SK-N-MC (cell line): ENCODE measurements around the gene TOX2.

Experiments used
- DNase-seq: peaks from one replicate; pipeline ENCODE4 v3.0.0-alpha.2; 2011; ENCODE audit warnings: low read depth, low spot score
- H3K27ac ChIP-seq: fragments of 200-600 bp; sonication (generic); 2 replicates; pipeline ENCODE4 v1.5.1; 2016; ENCODE audit warnings: mixed run types
- H3K36me3 ChIP-seq: fragments of 200-600 bp; sonication (generic); 2 replicates; pipeline ENCODE4 v1.6.1; 2017; ENCODE audit warnings: antibody characterized with exemption, low read length, mixed read lengths; ENCODE audit not compliant: insufficient read depth
- H3K4me3 ChIP-seq: fragments of 200-600 bp; sonication (generic); 2 replicates; pipeline ENCODE4 v1.5.1; 2016
- H3K9ac ChIP-seq: fragments of 200-600 bp; sonication (generic); 2 replicates; pipeline ENCODE4 v1.8.0; 2017; ENCODE audit warnings: mixed run types, mixed read lengths; ENCODE audit not compliant: insufficient read length
- H3K9me3 ChIP-seq: fragments of 200-600 bp; sonication (generic); 2 replicates; pipeline ENCODE4 v1.6.1; 2017; ENCODE audit warnings: low read depth, mild to moderate bottlenecking, antibody characterized with exemption, low read length, moderate library complexity, mixed read lengths
- EZH2 ChIP-seq: fragments of 200-600 bp; sonication (generic); IDR thresholded peaks from one replicate; pipeline ENCODE4 v1.6.1; 2017; ENCODE audit warnings: antibody characterized with exemption
- FOXP2 ChIP-seq: optimal IDR thresholded peaks from 2 replicates; pipeline ENCODE3; 2011; ENCODE audit warnings: mild to moderate bottlenecking, moderate library complexity; ENCODE audit not compliant: insufficient read depth; ENCODE audit errors: extremely low read length, control extremely low read depth
- POLR2AphosphoS5 ChIP-seq: IDR thresholded peaks from 2 replicates; pipeline ENCODE4 v1.6.1; 2012; ENCODE audit warnings: mild to moderate bottlenecking, low read depth, low read length, borderline replicate concordance

The TOX2 gene

DNA sequence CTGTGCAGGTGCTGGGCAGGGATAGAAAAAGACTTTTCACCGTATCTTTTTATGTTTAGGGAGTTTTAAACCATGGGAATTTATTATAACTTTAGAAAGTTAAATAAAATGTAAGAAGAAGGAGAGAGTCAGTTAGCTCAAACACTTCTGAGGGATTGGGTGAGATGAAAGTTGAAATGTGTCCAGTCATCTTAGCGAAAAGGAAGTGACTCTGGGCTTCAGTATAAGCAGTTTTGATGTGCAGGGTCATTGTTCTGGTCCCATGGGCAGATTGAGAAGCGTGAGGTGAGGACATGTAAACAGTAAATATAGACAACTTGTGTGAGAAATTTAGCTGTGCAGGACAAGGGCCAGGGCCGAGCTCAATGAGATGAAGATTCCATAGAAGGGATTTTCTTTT lies 66.9 kb downstream of the TOX2 start:
- H3K4me3 ChIP-seq: no peak overlapping the region
- no peaks in the 10 kb centered on the region for H3K9me3 ChIP-seq
- DNase-seq: no peak
- H3K9ac ChIP-seq: no peak overlapping the region
- no peak overlapping the region for H3K27ac ChIP-seq
- TF ChIP-seq EZH2 (no peak), POLR2AphosphoS5 (no peak), FOXP2 (no peak)
- peaks cover 26% of the 10 kb centered on the region for H3K36me3 ChIP-seq

DNA sequence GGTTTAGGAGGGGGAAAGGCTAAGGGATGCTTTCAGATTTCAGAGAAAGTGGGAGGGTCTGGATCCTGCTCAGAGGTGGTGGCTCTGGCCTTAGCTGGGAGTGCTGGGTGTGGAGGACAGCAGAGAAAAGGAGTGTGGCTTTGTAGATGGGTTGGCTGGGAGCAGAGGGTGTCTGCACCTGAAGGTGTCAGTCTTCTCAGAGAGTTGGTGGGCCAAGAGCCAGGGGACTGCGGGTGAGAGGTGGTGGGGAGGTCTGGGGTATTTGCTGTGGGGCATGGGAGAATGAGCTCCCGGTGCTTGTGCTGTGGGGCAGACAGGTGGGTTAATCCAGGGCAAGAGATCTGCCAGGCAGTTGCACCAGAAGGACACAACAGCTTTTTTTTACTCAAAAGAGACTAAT lies 67.4 kb downstream of the TOX2 start:
- no peak for DNase-seq
- H3K4me3 ChIP-seq: no peak overlapping the region
- H3K9ac ChIP-seq: no peak overlapping the region
- no peak overlapping the region for H3K27ac ChIP-seq
- TF ChIP-seq EZH2 (no peak), FOXP2 (no peak), POLR2AphosphoS5 (no peak)
- peaks cover 21% of the 10 kb centered on the region for H3K36me3 ChIP-seq
- no peaks in the 10 kb centered on the region for H3K9me3 ChIP-seq

DNA sequence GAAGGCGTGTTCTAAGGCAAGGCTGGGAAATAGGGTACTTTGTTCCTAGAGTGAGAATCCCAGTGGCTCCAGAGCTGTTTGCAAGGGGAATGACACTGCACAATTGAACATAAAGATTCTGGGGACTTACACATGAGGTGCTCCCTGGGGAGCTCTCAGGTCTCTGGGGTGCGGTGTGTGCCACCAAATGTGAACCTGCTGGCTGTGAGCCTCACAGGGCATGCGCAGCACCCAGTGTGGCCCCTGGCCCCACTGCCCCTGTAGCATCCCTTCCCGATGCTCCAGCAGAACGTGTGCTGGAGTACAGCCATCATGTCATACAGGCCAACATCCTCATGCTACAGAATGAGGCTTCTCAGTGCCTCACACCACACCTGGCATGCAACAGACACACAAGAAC lies 68.2 kb downstream of the TOX2 start:
- no peak overlapping the region for H3K27ac ChIP-seq
- no peak overlapping the region for H3K4me3 ChIP-seq
- no peak for DNase-seq
- H3K36me3 ChIP-seq: peaks cover 16% of the 10 kb centered on the region
- no peaks in the 10 kb centered on the region for H3K9me3 ChIP-seq
- no peak overlapping the region for H3K9ac ChIP-seq
- TF ChIP-seq POLR2AphosphoS5 (no peak), EZH2 (no peak), FOXP2 (no peak)

DNA sequence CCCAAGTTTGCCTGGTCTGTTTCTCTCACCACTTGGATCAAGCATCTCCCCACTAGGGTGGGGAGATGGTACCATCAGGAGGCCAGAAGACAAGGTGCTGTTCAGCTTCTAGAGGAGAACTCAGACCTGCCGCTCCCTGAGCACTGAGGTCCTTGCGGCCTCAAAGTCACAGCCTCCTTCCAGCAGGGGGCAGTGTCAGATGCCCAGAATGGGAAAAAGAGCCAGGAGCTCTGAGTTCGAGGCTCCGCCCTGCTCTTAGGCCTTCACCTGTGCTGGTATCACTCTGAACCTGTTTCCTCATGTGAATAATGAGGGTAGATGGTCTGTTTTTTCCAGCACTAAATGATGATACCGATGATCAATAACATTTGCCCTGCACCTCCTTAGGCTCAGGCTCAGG lies 68.7 kb downstream of the TOX2 start:
- TF ChIP-seq POLR2AphosphoS5: no peak
- no peak for TF ChIP-seq EZH2
- TF ChIP-seq FOXP2: no peak
- Histone ChIP-seq H3K36me3 (peaks cover 13% of the 10 kb centered on the region), H3K9ac (peak overlapping the region; percentile 6), H3K27ac (peak overlapping the region; percentile 74), H3K4me3 (no peak overlapping the region), H3K9me3 (no peaks in the 10 kb centered on the region)
- no peak for DNase-seq

DNA sequence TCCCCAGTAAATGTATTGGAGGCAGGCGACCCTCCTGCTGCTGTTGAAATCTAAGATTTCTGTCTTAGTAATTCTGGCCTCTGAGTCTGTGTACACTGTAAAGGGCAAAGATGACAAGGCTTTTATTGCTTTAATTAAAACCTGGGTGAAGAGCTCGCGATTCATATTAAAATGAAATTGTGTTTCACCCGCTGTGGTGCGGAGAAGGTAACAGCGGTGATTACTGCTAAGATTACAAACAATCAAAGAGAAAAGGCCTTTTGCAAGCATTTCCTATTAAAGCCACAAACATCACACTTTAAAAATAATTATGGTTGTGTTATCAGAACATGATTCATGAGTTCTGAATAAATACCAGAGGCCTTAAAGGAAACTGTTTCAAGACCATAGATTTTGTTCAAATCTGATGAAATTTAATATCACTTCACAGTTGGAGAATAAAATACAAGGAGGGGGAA lies 69.3 kb downstream of the TOX2 start:
- H3K9ac ChIP-seq: peak overlapping the region; percentile 6
- H3K9me3 ChIP-seq: no peaks in the 10 kb centered on the region
- TF ChIP-seq POLR2AphosphoS5 (no peak), FOXP2 (no peak)
- DNase-seq: no peak
- peak overlapping the region; percentile 74 for H3K27ac ChIP-seq
- no peak overlapping the region for H3K4me3 ChIP-seq
- H3K36me3 ChIP-seq: peaks cover 9% of the 10 kb centered on the region; the same call in 1 of the 2 replicates

DNA sequence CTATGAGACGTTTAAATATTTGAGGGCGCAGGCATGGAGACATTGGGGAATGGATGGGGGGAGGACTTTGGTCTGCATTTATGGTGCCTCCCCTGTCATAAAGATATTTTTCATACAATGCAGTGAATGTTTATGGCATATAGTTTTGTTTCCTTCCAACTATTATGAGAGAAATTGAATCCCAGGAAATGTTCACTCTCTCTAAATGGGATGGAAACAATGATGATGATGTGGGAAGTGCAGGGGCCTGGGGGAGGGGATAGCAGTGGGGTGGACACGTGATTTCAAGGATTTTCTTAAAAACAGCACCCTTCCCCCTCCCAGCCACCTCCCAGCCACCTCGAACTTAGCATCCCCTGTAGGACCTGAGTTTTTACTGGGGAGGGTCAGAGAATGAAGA lies 69.9 kb downstream of the TOX2 start:
- Histone ChIP-seq H3K27ac (no peak overlapping the region), H3K9me3 (no peaks in the 10 kb centered on the region), H3K4me3 (no peak overlapping the region), H3K9ac (no peak overlapping the region), H3K36me3 (peaks cover 3% of the 10 kb centered on the region; the same call in 1 of the 2 replicates)
- TF ChIP-seq FOXP2: no peak
- TF ChIP-seq EZH2: no peak
- no peak for TF ChIP-seq POLR2AphosphoS5
- DNase-seq: no peak

DNA sequence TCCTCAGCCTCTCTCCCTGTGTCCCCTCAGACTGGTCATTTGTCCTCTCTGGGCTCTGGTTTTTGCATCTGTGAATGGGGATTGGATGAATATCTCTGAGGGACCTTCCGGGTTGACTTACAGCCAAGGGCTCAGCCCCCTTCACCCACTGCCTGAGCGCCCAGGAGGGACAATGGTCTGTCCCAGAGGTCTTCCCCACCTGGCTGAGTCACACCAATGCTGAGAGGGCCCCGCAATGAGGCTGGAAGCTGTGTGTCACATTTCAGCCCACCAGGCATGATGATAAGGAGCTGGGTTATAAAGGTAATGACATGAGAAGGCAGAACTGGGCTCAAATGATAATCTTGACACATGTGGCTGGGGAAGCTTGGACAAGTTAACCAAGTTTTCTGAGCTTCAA lies 70.5 kb downstream of the TOX2 start:
- Histone ChIP-seq H3K9me3 (no peaks in the 10 kb centered on the region), H3K9ac (no peak overlapping the region), H3K27ac (no peak overlapping the region), H3K4me3 (no peak overlapping the region), H3K36me3 (no peaks in the 10 kb centered on the region; the same call in 1 of the 2 replicates)
- no peak for DNase-seq
- TF ChIP-seq EZH2: no peak
- no peak for TF ChIP-seq FOXP2
- TF ChIP-seq POLR2AphosphoS5: no peak

DNA sequence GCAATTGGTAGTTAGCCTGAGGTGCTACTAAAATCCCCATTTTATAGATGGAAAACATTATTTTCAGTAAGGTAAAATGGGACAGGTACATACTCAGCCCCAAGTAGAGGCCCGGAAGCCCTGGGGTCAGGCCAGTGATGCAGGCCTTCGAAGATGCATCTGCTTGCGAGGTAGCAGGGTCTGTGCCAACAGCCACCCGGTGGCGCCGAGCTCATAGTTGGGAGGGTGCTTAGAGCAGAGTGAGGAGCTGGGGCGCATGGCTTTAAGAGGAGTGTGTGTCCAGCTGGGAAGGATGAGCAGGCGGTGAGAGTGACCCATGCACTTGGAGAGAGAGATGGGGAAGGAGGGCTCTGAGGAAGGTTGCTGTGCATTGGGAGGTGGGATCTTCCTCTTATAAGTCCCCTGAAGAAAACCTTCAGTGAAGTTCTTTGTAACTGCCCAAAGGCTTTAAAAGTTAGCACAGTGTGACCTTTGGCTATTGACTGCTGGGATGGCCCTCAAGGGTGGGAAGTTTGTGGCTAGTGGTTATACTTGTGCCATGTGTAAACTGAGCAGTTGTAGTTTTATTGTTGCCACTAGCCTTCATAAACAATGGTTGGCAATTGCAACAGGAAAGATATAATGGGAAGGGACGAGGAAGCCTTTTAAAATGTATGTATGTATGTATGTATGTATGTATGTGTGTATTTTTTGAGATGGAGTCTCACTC lies 71.1 kb downstream of the TOX2 start:
- no peak overlapping the region for H3K9ac ChIP-seq
- no peaks in the 10 kb centered on the region; the same call in 1 of the 2 replicates for H3K36me3 ChIP-seq
- H3K4me3 ChIP-seq: no peak overlapping the region
- H3K9me3 ChIP-seq: no peaks in the 10 kb centered on the region
- H3K27ac ChIP-seq: no peak overlapping the region
- no peak for TF ChIP-seq POLR2AphosphoS5
- TF ChIP-seq EZH2: no peak
- no peak for TF ChIP-seq FOXP2
- DNase-seq: no peak
